Osteocyte (in vitro differentiated cells): Measurements from ENCODE around the gene TPST2. TPM values are rescaled to one million over a fixed set of nuclear protein-coding genes. Genes with fewer than 3 reads are reported as not detected.

ENCODE experiments used
- DNase-seq: peaks from one replicate; pipeline ENCODE4 v3.0.0; 2021; ENCODE audit warnings: mixed read lengths; ENCODE audit not compliant: unreplicated experiment; ENCODE audit errors: extremely low spot score
- H3K27ac Mint-ChIP-seq: one replicate; pipeline ENCODE4 v1.8.0; 2021; ENCODE audit warnings: mild to moderate bottlenecking, mixed read lengths; ENCODE audit not compliant: unreplicated experiment
- H3K27me3 Mint-ChIP-seq: one replicate; pipeline ENCODE4 v1.8.0; 2021; ENCODE audit warnings: mixed read lengths; ENCODE audit not compliant: unreplicated experiment
- H3K36me3 Mint-ChIP-seq: one replicate; pipeline ENCODE4 v1.8.0; 2021; ENCODE audit warnings: mixed read lengths; ENCODE audit not compliant: unreplicated experiment
- H3K4me1 Mint-ChIP-seq: one replicate; pipeline ENCODE4 v1.8.0; 2021; ENCODE audit warnings: mixed read lengths; ENCODE audit not compliant: unreplicated experiment
- H3K4me3 Mint-ChIP-seq: one replicate; pipeline ENCODE4 v1.8.0; 2021; ENCODE audit warnings: mild to moderate bottlenecking, moderate library complexity, mixed read lengths; ENCODE audit not compliant: unreplicated experiment
- H3K9me3 Mint-ChIP-seq: one replicate; pipeline ENCODE4 v1.8.0; 2021; ENCODE audit warnings: mixed read lengths; ENCODE audit not compliant: unreplicated experiment
- total RNA-seq: library from RNA; stranded (reverse); gene quantifications from 2 replicates; pipeline ENCODE4 v1.2.1, GENCODE V29; 2021
- TF ChIP-seq, protein P1 (sequence below): fragments of 200-600 bp; sonication (generic); IDR thresholded peaks from 2 replicates; pipeline ENCODE4 v1.5.0; 2021; ENCODE audit warnings: antibody characterized with exemption, mild to moderate bottlenecking, moderate library complexity

TPST2 gene
- total RNA-seq, 1 donor from 2014 or later, result 16.3 TPM

GRCh38 chr22:26479792-26480610, 109.9 kb downstream of the TPST2 start:
- Mint-ChIP-seq H3K4me1 (peaks cover 61% of the 10 kb centered on the region), H3K4me3 (no peak overlapping the region)
- DNase-seq, result no peak

GRCh38 chr22:26479043-26479791, 110.7 kb downstream of the TPST2 start:
- H3K27ac Mint-ChIP-seq, result no peak overlapping the region
- H3K36me3 Mint-ChIP-seq, result peaks cover 26% of the 10 kb centered on the region
- H3K4me1 Mint-ChIP-seq, result peaks cover 55% of the 10 kb centered on the region
- no peak for DNase-seq
- no peaks in the 10 kb centered on the region for H3K9me3 Mint-ChIP-seq
- H3K27me3 Mint-ChIP-seq, result no peaks in the 10 kb centered on the region
- H3K4me3 Mint-ChIP-seq, result no peak overlapping the region
- TF ChIP-seq, protein P1, sequence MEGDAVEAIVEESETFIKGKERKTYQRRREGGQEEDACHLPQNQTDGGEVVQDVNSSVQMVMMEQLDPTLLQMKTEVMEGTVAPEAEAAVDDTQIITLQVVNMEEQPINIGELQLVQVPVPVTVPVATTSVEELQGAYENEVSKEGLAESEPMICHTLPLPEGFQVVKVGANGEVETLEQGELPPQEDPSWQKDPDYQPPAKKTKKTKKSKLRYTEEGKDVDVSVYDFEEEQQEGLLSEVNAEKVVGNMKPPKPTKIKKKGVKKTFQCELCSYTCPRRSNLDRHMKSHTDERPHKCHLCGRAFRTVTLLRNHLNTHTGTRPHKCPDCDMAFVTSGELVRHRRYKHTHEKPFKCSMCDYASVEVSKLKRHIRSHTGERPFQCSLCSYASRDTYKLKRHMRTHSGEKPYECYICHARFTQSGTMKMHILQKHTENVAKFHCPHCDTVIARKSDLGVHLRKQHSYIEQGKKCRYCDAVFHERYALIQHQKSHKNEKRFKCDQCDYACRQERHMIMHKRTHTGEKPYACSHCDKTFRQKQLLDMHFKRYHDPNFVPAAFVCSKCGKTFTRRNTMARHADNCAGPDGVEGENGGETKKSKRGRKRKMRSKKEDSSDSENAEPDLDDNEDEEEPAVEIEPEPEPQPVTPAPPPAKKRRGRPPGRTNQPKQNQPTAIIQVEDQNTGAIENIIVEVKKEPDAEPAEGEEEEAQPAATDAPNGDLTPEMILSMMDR, result no peak

More at GRCh38 chr22:26479792-26480610, 109.9 kb downstream of the TPST2 start:
- H3K27ac Mint-ChIP-seq, result no peak overlapping the region
- peaks cover 18% of the 10 kb centered on the region for H3K36me3 Mint-ChIP-seq
- H3K9me3 Mint-ChIP-seq, result no peaks in the 10 kb centered on the region
- TF ChIP-seq, protein P1, result no peak
- H3K27me3 Mint-ChIP-seq, result no peaks in the 10 kb centered on the region

GRCh38 chr22:26477341-26477731, 112.6 kb downstream of the TPST2 start:
- peak overlapping the region; percentile 59 for H3K27ac Mint-ChIP-seq
- H3K9me3 Mint-ChIP-seq, result no peaks in the 10 kb centered on the region
- TF ChIP-seq, protein P1, result no peak
- no peaks in the 10 kb centered on the region for H3K27me3 Mint-ChIP-seq
- H3K4me1 Mint-ChIP-seq, result peaks cover 47% of the 10 kb centered on the region
- no peak for DNase-seq
- H3K36me3 Mint-ChIP-seq, result peaks cover 40% of the 10 kb centered on the region
- no peak overlapping the region for H3K4me3 Mint-ChIP-seq

GRCh38 chr22:26476705-26477340, 113.1 kb downstream of the TPST2 start:
- peaks cover 42% of the 10 kb centered on the region for H3K4me1 Mint-ChIP-seq
- H3K27me3 Mint-ChIP-seq, result no peaks in the 10 kb centered on the region
- H3K36me3 Mint-ChIP-seq, result peaks cover 44% of the 10 kb centered on the region
- no peaks in the 10 kb centered on the region for H3K9me3 Mint-ChIP-seq
- peak overlapping the region; percentile 1 for H3K4me3 Mint-ChIP-seq
- DNase-seq, result no peak
- H3K27ac Mint-ChIP-seq, result peak overlapping the region; percentile 59
- TF ChIP-seq, protein P1, result no peak
